Measurements from ENCODE around the gene RIC3. TPM values are rescaled to one million over a fixed set of nuclear protein-coding genes. Genes with fewer than 3 reads are reported as not detected.

The RIC3 gene
- total RNA-seq, 1 donor from 2014 or later: 5.3 TPM

DNA sequence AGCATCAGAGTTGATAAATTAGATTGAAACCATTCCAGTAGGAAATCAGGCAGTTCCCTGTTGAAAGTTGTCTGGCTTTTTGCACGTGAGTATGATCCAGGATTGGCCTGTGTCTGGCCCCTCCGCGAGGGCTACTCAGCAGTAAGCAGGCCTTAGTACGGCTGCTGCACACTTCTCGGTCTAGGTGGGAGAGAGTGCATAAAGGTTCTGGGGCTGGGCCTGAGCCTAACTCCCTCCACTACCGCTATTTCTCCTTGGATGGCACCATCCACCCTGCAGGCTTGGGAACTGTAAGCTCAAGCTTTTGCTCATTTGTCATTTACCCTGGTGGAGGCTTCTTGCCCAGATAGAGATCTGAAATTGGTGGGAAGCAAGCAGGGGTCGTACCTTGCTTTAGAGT lies 65.9 kb downstream of the RIC3 start:
- Histone ChIP-seq H3K9me3 (no peaks in the 10 kb centered on the region), H3K4me3 (no peak overlapping the region), H3K27me3 (no peaks in the 10 kb centered on the region), H3K4me1 (no peaks in the 10 kb centered on the region), H3K27ac (no peak overlapping the region), H3K36me3 (peaks cover 15 to 75% of the 10 kb centered on the region in 2 donors)
- TF ChIP-seq, protein P1, sequence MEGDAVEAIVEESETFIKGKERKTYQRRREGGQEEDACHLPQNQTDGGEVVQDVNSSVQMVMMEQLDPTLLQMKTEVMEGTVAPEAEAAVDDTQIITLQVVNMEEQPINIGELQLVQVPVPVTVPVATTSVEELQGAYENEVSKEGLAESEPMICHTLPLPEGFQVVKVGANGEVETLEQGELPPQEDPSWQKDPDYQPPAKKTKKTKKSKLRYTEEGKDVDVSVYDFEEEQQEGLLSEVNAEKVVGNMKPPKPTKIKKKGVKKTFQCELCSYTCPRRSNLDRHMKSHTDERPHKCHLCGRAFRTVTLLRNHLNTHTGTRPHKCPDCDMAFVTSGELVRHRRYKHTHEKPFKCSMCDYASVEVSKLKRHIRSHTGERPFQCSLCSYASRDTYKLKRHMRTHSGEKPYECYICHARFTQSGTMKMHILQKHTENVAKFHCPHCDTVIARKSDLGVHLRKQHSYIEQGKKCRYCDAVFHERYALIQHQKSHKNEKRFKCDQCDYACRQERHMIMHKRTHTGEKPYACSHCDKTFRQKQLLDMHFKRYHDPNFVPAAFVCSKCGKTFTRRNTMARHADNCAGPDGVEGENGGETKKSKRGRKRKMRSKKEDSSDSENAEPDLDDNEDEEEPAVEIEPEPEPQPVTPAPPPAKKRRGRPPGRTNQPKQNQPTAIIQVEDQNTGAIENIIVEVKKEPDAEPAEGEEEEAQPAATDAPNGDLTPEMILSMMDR (IDR thresholded peaks at IDR 0.05): no peak
- intact Hi-C loops (cut with DNase I): no loop called here
- DNase-seq (ENCODE audit: low spot score in 2 of 2): no peak

DNA sequence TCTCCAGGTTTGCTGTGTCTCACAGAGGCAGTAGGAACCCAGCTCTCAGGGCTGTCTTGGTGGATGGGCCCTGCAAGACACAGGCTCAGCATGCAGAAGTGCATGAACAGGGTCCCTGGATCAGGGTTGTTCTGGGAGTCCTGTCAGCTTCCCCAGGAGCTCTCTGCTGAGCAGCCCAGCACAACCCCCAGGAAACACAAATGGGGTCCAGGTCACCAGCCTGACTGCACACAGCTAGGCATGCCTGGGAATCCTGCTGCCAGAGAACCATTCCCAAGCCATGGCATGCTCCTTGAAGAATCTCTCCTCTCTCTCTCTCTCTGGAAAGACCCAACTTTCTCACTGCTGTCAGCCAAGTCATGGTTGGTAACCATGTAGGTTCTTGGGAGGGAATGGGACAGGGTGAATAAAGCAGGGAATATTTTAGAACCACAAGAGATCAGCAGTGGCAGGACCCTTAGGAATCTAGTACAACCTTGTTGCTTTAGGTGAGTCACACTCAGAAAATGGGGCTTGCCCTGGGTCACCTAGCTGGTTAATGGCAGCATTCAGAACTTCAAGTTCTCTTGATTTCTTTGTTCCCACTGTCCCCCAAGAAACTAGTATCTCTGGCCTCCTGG lies 66.4 kb downstream of the RIC3 start:
- no peak for DNase-seq (ENCODE audit: low spot score in 2 of 2)
- intact Hi-C loops (cut with DNase I): no loop called here
- H3K4me3 ChIP-seq: no peak overlapping the region

DNA sequence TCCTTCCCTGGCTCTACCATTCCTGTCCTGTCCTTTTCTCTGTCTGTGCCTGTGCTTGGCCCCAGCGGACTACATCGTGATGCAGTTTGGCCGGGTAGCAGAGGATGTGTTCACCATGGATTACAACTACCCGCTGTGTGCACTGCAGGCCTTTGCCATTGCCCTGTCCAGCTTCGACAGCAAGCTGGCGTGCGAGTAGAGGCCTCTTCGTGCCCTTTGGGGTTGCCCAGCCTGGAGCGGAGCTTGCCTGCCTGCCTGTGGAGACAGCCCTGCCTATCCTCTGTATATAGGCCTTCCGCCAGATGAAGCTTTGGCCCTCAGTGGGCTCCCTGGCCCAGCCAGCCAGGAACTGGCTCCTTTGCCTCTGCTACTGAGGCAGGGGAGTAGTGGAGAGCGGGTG lies 67.4 kb downstream of the RIC3 start:
- intact Hi-C loops (cut with DNase I): no loop called here
- Histone ChIP-seq H3K9me3 (no peaks in the 10 kb centered on the region), H3K4me3 (no peak overlapping the region), H3K27ac (no peak overlapping the region), H3K4me1 (no peaks in the 10 kb centered on the region), H3K36me3 (peaks cover 22 to 77% of the 10 kb centered on the region in 2 donors), H3K27me3 (no peaks in the 10 kb centered on the region)
- no peak for DNase-seq (ENCODE audit: low spot score in 2 of 2)
- TF ChIP-seq, protein P1 (IDR thresholded peaks at IDR 0.05): no peak

More for the DNA sequence above, 66.4 kb downstream of the RIC3 start:
- Histone ChIP-seq H3K9me3 (no peaks in the 10 kb centered on the region), H3K4me1 (no peaks in the 10 kb centered on the region), H3K36me3 (peaks cover 15 to 78% of the 10 kb centered on the region in 2 donors), H3K27me3 (no peaks in the 10 kb centered on the region), H3K27ac (no peak overlapping the region)
- TF ChIP-seq, protein P1 (IDR thresholded peaks at IDR 0.05): no peak

DNA sequence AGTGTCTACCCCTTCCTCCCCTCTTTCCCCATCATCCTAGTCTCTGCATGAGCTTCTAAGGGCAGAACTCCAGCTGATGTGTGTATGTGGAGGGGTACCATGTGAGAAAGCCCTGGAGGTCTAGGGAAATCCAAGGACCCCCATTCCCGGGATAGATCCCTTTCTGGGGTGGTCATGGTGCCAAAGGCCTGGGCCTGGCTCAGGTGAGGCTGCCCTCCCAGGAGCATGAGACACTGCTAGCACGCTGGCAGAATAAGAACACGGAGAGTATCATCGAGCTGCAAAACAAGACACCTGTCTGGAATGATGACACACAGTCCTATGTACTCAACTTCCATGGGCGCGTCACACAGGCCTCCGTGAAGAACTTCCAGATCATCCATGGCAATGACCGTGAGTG lies 68.2 kb downstream of the RIC3 start:
- TF ChIP-seq, protein P1 (IDR thresholded peaks at IDR 0.05): no peak
- no peak for DNase-seq (ENCODE audit: low spot score in 2 of 2)
- Histone ChIP-seq H3K4me1 (no peaks in the 10 kb centered on the region), H3K9me3 (no peaks in the 10 kb centered on the region), H3K27ac (no peak overlapping the region), H3K4me3 (no peak overlapping the region), H3K27me3 (no peaks in the 10 kb centered on the region), H3K36me3 (peaks cover 22 to 73% of the 10 kb centered on the region in 2 donors)
- intact Hi-C loops (cut with DNase I): no loop called here

DNA sequence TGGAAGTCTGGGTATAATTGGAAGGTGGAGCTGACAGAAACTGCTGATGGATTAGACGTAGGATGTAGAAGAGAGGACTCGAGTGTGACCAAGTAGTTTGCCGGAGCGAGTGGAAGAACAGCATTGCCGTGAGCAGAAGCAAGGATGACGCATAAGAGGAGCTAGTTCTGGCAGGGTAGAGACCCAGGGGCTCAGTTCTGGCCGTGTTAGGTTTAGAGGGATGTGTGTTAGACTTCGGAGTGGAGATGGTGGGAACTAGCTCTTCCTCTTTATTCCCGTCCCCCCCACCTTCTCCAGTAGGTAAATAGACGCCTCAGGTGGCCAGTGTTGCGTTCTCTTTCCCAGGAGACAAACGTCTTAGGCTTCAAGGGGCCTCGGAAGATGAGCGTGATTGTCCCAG lies 68.7 kb downstream of the RIC3 start:
- no peak overlapping the region for H3K4me3 ChIP-seq
- no peaks in the 10 kb centered on the region for H3K9me3 ChIP-seq
- DNase-seq (ENCODE audit: low spot score in 2 of 2): no peak
- peaks cover 22 to 73% of the 10 kb centered on the region in 2 donors for H3K36me3 ChIP-seq
- no peaks in the 10 kb centered on the region for H3K27me3 ChIP-seq
- intact Hi-C loops (cut with DNase I): no loop called here
- H3K4me1 ChIP-seq: no peaks in the 10 kb centered on the region
- TF ChIP-seq, protein P1 (IDR thresholded peaks at IDR 0.05): no peak
- no peak overlapping the region for H3K27ac ChIP-seq
